ENCODE results near the gene ALOX5AP. TPM values are rescaled to one million over a fixed set of nuclear protein-coding genes. Genes with fewer than 3 reads are reported as not detected.

The ALOX5AP gene
- total RNA-seq, 1 donor from 2014 or later, result 0.57 TPM

GRCh38 chr13:30790592-30790991 lies 55.2 kb downstream of the ALOX5AP start:
- peaks cover 6% of the 10 kb centered on the region for H3K27me3 Mint-ChIP-seq (ENCODE audit: low read depth)
- no peak for TF ChIP-seq CTCF (IDR thresholded peaks at IDR 0.05)
- peaks cover 2% of the 10 kb centered on the region for H3K36me3 Mint-ChIP-seq (ENCODE audit: low read depth)

GRCh38 chr13:30791354-30792001 lies 56.1 kb downstream of the ALOX5AP start:
- TF ChIP-seq CTCF (IDR thresholded peaks at IDR 0.05), result no peak
- Mint-ChIP-seq H3K4me3 (ENCODE audit: unreplicated experiment) (no peak overlapping the region), H3K27ac (ENCODE audit: unreplicated experiment) (no peak overlapping the region), H3K27me3 (ENCODE audit: low read depth) (peaks cover 6% of the 10 kb centered on the region), H3K4me1 (ENCODE audit: low read depth) (peaks cover 45% of the 10 kb centered on the region), H3K9me3 (ENCODE audit: low read depth) (no peaks in the 10 kb centered on the region), H3K36me3 (ENCODE audit: low read depth) (peaks cover 2% of the 10 kb centered on the region)
- DNase-seq (ENCODE audit: low spot score), result no peak

More at GRCh38 chr13:30790592-30790991, 55.2 kb downstream of the ALOX5AP start:
- DNase-seq (ENCODE audit: low spot score), result no peak
- no peak overlapping the region for H3K4me3 Mint-ChIP-seq (ENCODE audit: unreplicated experiment)
- no peaks in the 10 kb centered on the region for H3K9me3 Mint-ChIP-seq (ENCODE audit: low read depth)
- no peak overlapping the region for H3K27ac Mint-ChIP-seq (ENCODE audit: unreplicated experiment)
- H3K4me1 Mint-ChIP-seq (ENCODE audit: low read depth), result peaks cover 37% of the 10 kb centered on the region

GRCh38 chr13:30792285-30793000 lies 57.1 kb downstream of the ALOX5AP start:
- Mint-ChIP-seq H3K9me3 (ENCODE audit: low read depth) (no peaks in the 10 kb centered on the region), H3K27ac (ENCODE audit: unreplicated experiment) (peak overlapping the region; percentile 57), H3K4me1 (ENCODE audit: low read depth) (peaks cover 53% of the 10 kb centered on the region), H3K27me3 (ENCODE audit: low read depth) (no peaks in the 10 kb centered on the region), H3K4me3 (ENCODE audit: unreplicated experiment) (no peak overlapping the region), H3K36me3 (ENCODE audit: low read depth) (no peaks in the 10 kb centered on the region)
- DNase-seq (ENCODE audit: low spot score), result no peak
- peak; percentile 79 for TF ChIP-seq CTCF (IDR thresholded peaks at IDR 0.05)

GRCh38 chr13:30796132-30796572 lies 60.8 kb downstream of the ALOX5AP start:
- Mint-ChIP-seq H3K27ac (ENCODE audit: unreplicated experiment) (no peak overlapping the region), H3K4me1 (ENCODE audit: low read depth) (peaks cover 53% of the 10 kb centered on the region), H3K4me3 (ENCODE audit: unreplicated experiment) (no peak overlapping the region), H3K9me3 (ENCODE audit: low read depth) (no peaks in the 10 kb centered on the region), H3K36me3 (ENCODE audit: low read depth) (no peaks in the 10 kb centered on the region), H3K27me3 (ENCODE audit: low read depth) (no peaks in the 10 kb centered on the region)
- DNase-seq (ENCODE audit: low spot score), result no peak
- peak; percentile 44 for TF ChIP-seq CTCF (IDR thresholded peaks at IDR 0.05)

- no peaks in the 10 kb centered on the region for H3K9me3 Mint-ChIP-seq (ENCODE audit: low read depth)
- TF ChIP-seq CTCF (IDR thresholded peaks at IDR 0.05), result no peak
- no peak overlapping the region for H3K4me3 Mint-ChIP-seq (ENCODE audit: unreplicated experiment)
- H3K36me3 Mint-ChIP-seq (ENCODE audit: low read depth), result no peaks in the 10 kb centered on the region
- no peaks in the 10 kb centered on the region for H3K27me3 Mint-ChIP-seq (ENCODE audit: low read depth)
- peaks cover 46% of the 10 kb centered on the region for H3K4me1 Mint-ChIP-seq (ENCODE audit: low read depth)
- no peak overlapping the region for H3K27ac Mint-ChIP-seq (ENCODE audit: unreplicated experiment)
- no peak for DNase-seq (ENCODE audit: low spot score)
These were observed 61.6 kb downstream of the ALOX5AP start for GRCh38 chr13:30796631-30797601.
